Liver (tissue), 9 donors: ENCODE measurements around the gene ESPN. TPM values are rescaled to one million over a fixed set of nuclear protein-coding genes. Genes with fewer than 3 reads are reported as not detected.
"Not testable (repeated sequence)": the region's sequence is repeated elsewhere in the genome, so short reads cannot be mapped to it uniquely, and the experiment has no call there.

ENCODE experiments used
- DNase-seq: peaks from one replicate; pipeline ENCODE4 v3.0.0-alpha.2; 2017; ENCODE audit warnings: low spot score
- H3K27ac ChIP-seq, 2 donors: one replicate each; pipeline ENCODE4 v1.7.0; 2013; ENCODE audit warnings: inconsistent platforms in 2 of 2, low read length in 2 of 2, control low read depth in 1 of 2, low read depth in 1 of 2, mild to moderate bottlenecking in 1 of 2
- H3K27me3 ChIP-seq, 4 donors: one replicate each; pipeline versions ENCODE4 v1.6.1 to v1.7.0; 2013; ENCODE audit warnings: low read length in 3 of 4, inconsistent platforms in 1 of 4, mild to moderate bottlenecking in 1 of 4, moderate library complexity in 1 of 4; ENCODE audit not compliant: control insufficient read depth in 4 of 4, insufficient read depth in 4 of 4
- H3K36me3 ChIP-seq, 4 donors: one replicate each; pipeline versions ENCODE4 v1.6.1 to v1.7.0; 2013; ENCODE audit warnings: low read length in 3 of 4, mild to moderate bottlenecking in 3 of 4, low read depth in 1 of 4, moderate library complexity in 1 of 4; ENCODE audit not compliant: control insufficient read depth in 4 of 4, insufficient read depth in 3 of 4
- H3K4me1 ChIP-seq, 4 donors: one replicate each; pipeline versions ENCODE4 v1.6.1 to v1.7.0; 2013; ENCODE audit warnings: low read length in 3 of 4, mild to moderate bottlenecking in 3 of 4, moderate library complexity in 1 of 4; ENCODE audit not compliant: control insufficient read depth in 4 of 4, insufficient read depth in 4 of 4
- H3K4me3 ChIP-seq, 3 donors: one replicate each; pipeline versions ENCODE4 v1.6.1 to v1.7.0; 2013; ENCODE audit warnings: low read length in 3 of 3, control low read depth in 1 of 3, low read depth in 1 of 3, mild to moderate bottlenecking in 1 of 3
- H3K9ac ChIP-seq, 2 donors: one replicate each; pipeline ENCODE4 v1.7.0; 2013; ENCODE audit warnings: low read length in 2 of 2, mild to moderate bottlenecking in 2 of 2, moderate library complexity in 2 of 2, control low read depth in 1 of 2, low read depth in 1 of 2
- H3K9me3 ChIP-seq, 4 donors: one replicate each; pipeline versions ENCODE4 v1.6.1 to v1.7.0; 2013; ENCODE audit warnings: low read length in 3 of 4; ENCODE audit not compliant: control insufficient read depth in 4 of 4
- ATF3 ChIP-seq: IDR thresholded peaks from 2 replicates; pipeline ENCODE4 v1.6.1; 2016; ENCODE audit warnings: antibody characterized with exemption
- CTCF ChIP-seq: fragments of 150-350 bp; IDR thresholded peaks from 2 replicates; pipeline ENCODE4 v1.5.1; 2017; ENCODE audit warnings: improper control_type of control experiment, low read depth, low read length; ENCODE audit not compliant: missing input control
- EGR1 ChIP-seq, 2 donors: IDR thresholded peaks; 2 replicates each; pipeline ENCODE4 v1.6.1; 2016 to 2018; ENCODE audit warnings: antibody characterized with exemption in 2 of 2, low read depth in 2 of 2
- FOXA1 ChIP-seq: IDR thresholded peaks from 2 replicates; pipeline ENCODE4 v1.6.1; 2016; ENCODE audit warnings: antibody characterized with exemption
- FOXA2 ChIP-seq: IDR thresholded peaks from 2 replicates; pipeline ENCODE4 v1.6.1; 2016; ENCODE audit warnings: antibody characterized with exemption
- GABPA ChIP-seq, 2 donors: IDR thresholded peaks in 1 of 2; conservative IDR thresholded peaks in 1 of 2; 2 replicates each; pipeline ENCODE4 v1.6.1; 2016; ENCODE audit warnings: antibody characterized with exemption in 2 of 2, mild to moderate bottlenecking in 1 of 2, moderate library complexity in 1 of 2
- HNF4A ChIP-seq, 2 donors: conservative IDR thresholded peaks; 2 replicates each; pipeline ENCODE4 v1.6.1; 2016; ENCODE audit warnings: antibody characterized with exemption in 2 of 2, mild to moderate bottlenecking in 2 of 2
- HNF4G ChIP-seq: IDR thresholded peaks from 2 replicates; pipeline ENCODE4 v1.6.1; 2016; ENCODE audit warnings: antibody characterized with exemption
- JUND ChIP-seq, 2 donors: IDR thresholded peaks; 2 replicates each; pipeline ENCODE4 v1.6.1; 2016; ENCODE audit warnings: antibody characterized with exemption in 2 of 2
- MAX ChIP-seq: IDR thresholded peaks from 2 replicates; pipeline ENCODE4 v1.6.1; 2016; ENCODE audit warnings: antibody characterized with exemption
- NR2F2 ChIP-seq: IDR thresholded peaks from 2 replicates; pipeline ENCODE4 v1.6.1; 2016; ENCODE audit warnings: antibody characterized with exemption
- RAD21 ChIP-seq, 2 donors: IDR thresholded peaks; 2 replicates each; pipeline ENCODE4 v1.6.1; 2016; ENCODE audit warnings: antibody characterized with exemption in 2 of 2, mild to moderate bottlenecking in 2 of 2
- REST ChIP-seq: IDR thresholded peaks from 2 replicates; pipeline ENCODE4 v1.6.1; 2016; ENCODE audit warnings: antibody characterized with exemption, mild to moderate bottlenecking
- RXRA ChIP-seq, 2 donors: IDR thresholded peaks; 2 replicates each; pipeline ENCODE4 v1.6.1; 2017 to 2018; ENCODE audit warnings: antibody characterized with exemption in 2 of 2, mild to moderate bottlenecking in 1 of 2
- SP1 ChIP-seq: IDR thresholded peaks from 2 replicates; pipeline ENCODE4 v1.6.1; 2018; ENCODE audit warnings: antibody characterized with exemption, mild to moderate bottlenecking
- TAF1 ChIP-seq: conservative IDR thresholded peaks from 2 replicates; pipeline ENCODE4 v1.6.1; 2016; ENCODE audit warnings: antibody characterized with exemption, mild to moderate bottlenecking
- ZBTB33 ChIP-seq: IDR thresholded peaks from 2 replicates; pipeline ENCODE4 v1.6.1; 2016; ENCODE audit warnings: antibody characterized with exemption
- WGBS: extraction: QIAGEN DNeasy Blood & Tissue Kit; methylation state at CpG from one replicate; pipeline ENCODE4 v1.1.7; 2013; 5-methylcytosine and 5-hydroxymethylcytosine counted together
- polyA plus RNA-seq, 2 donors: library from polyadenylated mRNA; stranded (reverse) in 1 of 2; unstranded in 1 of 2; fragments of 200-250 nt in 1 of 2; fragments of >200 nt in 1 of 2; fragmentation: Nextera tagmentation in 1 of 2; extraction: Ambion mirVana in 1 of 2; gene quantifications; one replicate each; pipeline versions ENCODE4 v1.2.1 to v1.2.3, GENCODE V29; 2013 to 2015
- total RNA-seq, 2 donors: library from RNA; depleted of rRNA; stranded (reverse); fragments of >200 nt; gene quantifications; one replicate each; pipeline ENCODE4 v1.2.3, GENCODE V29; 2014
- donor health status: healthy.
- donor health status: healthy.
- donor health status: healthy.
- donor health status: healthy.
- donor health status: healthy.

The ESPN gene
- total and polyA plus RNA-seq, 4 donors = 61.5 to 103 (median 68.2) TPM

GRCh38 chr1:6454856-6455751, 30.5 kb downstream of the ESPN start:
- no peaks in the 10 kb centered on the region for H3K27me3 ChIP-seq
- no peak overlapping the region for H3K27ac ChIP-seq
- H3K4me3 ChIP-seq = no peak overlapping the region
- DNase-seq = no peak
- H3K9me3 ChIP-seq = no peaks in the 10 kb centered on the region
- peaks cover 0 to 14% (median 7%) of the 10 kb centered on the region in 4 donors for H3K36me3 ChIP-seq
- no peak overlapping the region for H3K9ac ChIP-seq
- H3K4me1 ChIP-seq = peaks cover 10 to 32% (median 19%) of the 10 kb centered on the region in 4 donors
- WGBS = 64% methylated on average over 115 of the region's 115 CpGs
- TF ChIP-seq SP1 (no peak), HNF4A (conservative IDR thresholded peaks at IDR 0.05) (no peak), FOXA1 (no peak), MAX (no peak), JUND (IDR thresholded peaks at IDR 0.05) (no peak), HNF4G (no peak), RXRA (IDR thresholded peaks at IDR 0.05) (no peak), ZBTB33 (no peak), FOXA2 (no peak), EGR1 (IDR thresholded peaks at IDR 0.05; ENCODE audit: low read depth in 2 of 2) (no peak), TAF1 (no peak), RAD21 (IDR thresholded peaks at IDR 0.05) (no peak), CTCF (no peak), GABPA (IDR thresholded peaks at IDR 0.05 in 1 of 2, conservative IDR thresholded peaks at IDR 0.05 in 1 of 2) (no peak), REST (no peak), ATF3 (no peak), NR2F2 (no peak)

- DNase-seq = not testable (repeated sequence)
- 75% methylated on average over 58 of the region's 58 CpGs for WGBS
Measured at GRCh38 chr1:6455752-6456520, 31.4 kb downstream of the ESPN start.

More at GRCh38 chr1:6455752-6456520, 31.4 kb downstream of the ESPN start:
- not testable (repeated sequence) for H3K27ac ChIP-seq, H3K4me3 ChIP-seq, H3K27me3 ChIP-seq, H3K9ac ChIP-seq, H3K9me3 ChIP-seq
- Histone ChIP-seq H3K36me3 (peaks cover 0 to 14% (median 8%) of the 10 kb centered on the region in 4 donors), H3K4me1 (peaks cover 6 to 24% (median 13%) of the 10 kb centered on the region in 4 donors)
